HG02938 (cell line): ENCODE results near the gene ACTN3.
"Not testable (repeated sequence)": the region's sequence is repeated elsewhere in the genome, so short reads cannot be mapped to it uniquely, and the experiment has no call there.

ENCODE experiments used
- ATAC-seq: cut with Tn5 transposase; IDR thresholded peaks from one replicate; pipeline ENCODE4 v1.9.1; 2021; ENCODE audit warnings: mild to moderate bottlenecking, moderate library complexity; ENCODE audit not compliant: unreplicated experiment

ACTN3 gene

DNA sequence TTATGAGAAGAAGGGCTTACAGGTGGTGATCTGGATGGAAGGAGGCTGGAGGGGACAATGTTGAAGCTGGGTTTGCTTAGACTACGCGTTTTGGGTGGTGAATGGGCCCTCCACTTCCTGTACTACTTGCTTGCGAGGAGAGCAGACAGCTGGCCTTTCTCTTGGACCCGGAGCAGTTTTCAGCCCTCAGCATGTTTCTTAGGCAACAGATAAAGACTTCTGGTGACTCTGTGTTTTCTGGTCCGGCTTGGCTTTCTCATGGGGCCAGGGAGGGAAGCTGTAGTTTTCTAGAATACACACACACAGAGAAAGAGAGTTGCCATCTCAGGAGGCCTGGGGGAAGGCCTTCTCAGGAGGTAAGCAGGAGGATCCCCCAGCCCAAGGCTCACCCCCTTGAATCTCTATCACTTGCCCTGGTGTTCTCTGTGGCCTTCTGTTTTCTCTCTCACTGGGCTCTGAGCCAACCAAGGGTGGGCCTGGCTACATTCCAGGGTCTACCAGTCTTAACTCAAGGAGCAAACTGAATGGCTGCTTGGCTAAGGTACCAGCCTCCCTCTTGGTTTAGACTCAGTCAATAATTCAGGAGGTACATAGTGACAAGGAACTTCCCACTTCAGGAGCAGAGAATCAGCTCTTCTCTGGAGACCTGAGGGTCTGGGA lies 48.7 kb downstream of the ACTN3 start:
- no peak for ATAC-seq

DNA sequence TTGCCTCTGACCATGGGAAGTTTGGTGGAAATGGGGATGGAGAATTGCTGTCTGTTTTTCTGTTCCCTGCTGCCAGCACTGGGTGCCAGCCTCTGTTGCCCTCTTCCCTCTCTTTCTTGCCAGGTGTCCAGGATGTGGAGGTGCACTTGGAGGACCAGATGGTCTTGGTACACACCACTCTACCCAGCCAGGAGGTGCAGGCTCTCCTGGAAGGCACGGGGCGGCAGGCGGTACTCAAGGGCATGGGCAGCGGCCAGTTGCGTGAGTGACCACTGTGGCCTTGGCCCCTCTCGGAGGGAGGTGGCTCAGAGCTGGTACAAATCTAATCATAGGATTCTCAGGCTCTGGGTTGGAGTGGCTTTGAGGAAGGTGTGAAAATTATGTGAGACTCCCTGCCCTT lies 52.3 kb downstream of the ACTN3 start:
- ATAC-seq = no peak

DNA sequence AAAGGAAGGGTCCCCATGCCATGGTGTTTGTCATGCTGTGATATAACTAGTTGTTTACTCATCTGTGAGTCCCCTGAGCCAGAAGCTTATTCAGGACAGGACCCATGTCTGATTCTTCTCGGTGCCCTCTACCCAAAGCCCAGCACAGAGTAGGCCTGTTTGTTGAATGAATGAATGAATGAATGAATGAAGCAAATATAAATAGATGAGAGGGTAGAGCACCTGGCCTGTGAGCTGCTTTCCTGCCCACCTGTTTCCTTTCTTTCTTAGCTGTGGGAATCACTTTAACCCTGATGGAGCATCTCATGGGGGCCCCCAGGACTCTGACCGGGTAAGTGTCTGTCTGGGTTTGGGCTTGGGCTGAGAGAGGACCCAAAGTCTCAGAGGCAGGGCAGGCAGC lies 53.5 kb downstream of the ACTN3 start:
- no peak for ATAC-seq

DNA sequence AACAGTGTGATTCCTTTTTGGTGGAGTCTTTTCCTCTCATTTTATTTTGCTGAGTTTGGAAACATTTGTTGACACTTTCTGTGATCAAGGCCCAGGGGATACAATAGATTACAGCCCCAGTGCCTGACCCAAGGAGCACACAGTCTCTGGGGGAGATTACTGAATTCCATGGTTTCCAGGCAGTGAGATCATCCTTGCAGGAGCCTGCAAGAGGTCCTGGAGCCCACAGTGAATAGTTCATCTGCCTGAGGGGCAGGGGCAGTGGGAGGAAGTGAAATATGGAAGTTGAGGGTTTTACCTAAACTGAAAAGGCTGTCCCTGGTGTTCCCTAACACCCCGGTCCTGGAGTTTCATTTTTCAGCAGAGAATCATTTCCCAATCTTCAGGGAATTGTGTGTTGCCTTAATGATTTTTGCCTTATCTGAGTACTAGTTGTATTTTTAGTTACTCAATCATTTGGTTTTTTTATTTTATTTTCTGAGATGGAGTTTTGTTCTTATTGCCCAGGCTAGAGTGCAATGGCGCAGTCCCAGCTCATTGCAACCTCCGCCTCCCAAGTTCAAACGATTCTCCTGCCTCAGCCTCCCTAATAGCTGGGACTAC lies 54.0 kb downstream of the ACTN3 start:
- no peak for ATAC-seq

DNA sequence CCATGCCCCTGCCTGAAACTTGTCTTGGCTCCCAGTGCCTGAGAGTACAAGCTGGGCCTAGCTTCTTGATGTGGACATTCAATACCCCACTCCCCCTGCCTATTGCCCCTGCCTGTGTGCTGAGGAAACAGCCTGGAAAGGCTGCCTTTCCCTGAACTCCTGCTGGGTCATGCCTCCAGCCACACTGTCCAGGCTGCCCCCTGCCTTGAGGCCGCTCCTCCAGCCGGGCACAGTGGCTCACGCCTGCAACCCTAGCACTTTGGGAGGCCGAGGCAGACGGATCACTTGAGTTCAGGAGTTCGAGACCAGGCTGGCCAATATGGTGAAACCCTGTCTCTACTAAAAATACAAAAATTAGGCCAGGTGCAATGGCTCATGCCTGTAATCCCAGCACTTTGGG lies 56.4 kb downstream of the ACTN3 start:
- ATAC-seq = no peak

DNA sequence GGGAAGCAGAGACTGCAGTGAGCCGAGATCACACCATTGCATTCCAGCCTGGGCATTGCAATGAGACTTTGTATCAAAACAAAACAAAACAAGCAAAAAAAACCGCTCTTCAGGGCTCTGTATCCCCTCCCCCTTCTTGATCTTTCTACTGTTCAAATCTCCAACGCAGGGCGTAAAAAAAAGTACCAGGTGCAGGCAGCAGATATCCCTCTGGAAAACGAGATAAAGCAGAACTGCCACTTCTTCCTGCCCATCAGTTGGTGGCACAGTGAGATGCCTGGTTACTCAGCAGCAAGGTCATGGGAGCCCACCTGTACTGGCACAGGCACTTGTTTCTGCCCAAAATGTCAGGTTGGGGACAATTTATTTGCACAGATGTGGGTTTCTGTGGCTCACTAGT lies 57.5 kb downstream of the ACTN3 start:
- ATAC-seq = no peak

DNA sequence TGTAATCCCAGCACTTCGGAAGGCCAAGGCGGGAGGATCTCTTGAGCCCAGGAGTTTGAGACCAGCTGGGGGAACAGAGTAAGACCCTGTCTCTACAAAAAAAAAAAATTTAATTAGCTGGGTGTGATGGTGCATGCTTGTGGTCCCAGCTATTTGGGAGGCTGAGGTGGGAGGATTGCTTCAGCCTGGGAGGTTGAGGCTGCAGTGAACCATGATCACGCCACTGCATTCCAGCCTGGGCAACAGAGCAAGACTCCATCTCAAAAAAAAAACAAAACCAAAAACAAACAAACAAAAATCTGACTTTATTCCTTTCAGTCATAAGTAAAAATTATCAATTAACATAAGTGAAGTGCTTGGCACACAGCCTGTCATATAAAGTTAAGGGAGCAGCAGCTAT lies 59.9 kb downstream of the ACTN3 start:
- ATAC-seq = not testable (repeated sequence)

DNA sequence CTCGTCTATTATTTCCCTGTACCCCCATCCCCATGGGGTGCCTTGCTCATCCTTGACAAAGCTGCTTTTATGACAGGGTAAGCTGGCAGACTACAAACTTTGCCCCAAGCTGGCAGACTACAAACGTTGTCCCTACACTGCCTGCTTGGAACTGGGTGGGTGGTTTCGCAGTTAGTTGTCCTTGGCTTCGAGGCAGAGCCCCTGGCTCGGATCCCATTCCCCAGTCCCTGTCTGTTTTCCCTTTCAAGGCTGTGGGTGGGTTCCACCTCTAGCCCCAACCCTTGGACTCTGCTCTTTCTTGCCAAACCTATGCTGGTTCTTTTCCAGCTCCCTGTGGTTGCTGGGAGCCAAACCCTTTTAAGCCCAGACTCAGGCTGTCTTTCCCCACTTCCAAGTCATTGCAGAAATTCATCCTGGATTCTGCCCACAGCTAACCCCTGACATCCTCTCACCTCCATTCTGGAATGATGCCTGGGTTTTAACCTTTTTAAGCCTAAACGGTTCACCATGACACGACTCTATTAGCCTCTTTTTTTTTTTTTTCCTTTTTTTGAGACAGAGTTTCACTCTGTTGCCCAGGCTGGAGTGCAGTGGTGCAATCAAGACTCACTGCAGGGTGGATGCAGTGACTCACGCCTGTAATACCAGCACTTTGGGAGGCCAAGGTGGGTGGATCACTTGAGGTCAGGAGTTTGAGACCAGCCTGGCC lies 60.6 kb downstream of the ACTN3 start:
- no peak for ATAC-seq

DNA sequence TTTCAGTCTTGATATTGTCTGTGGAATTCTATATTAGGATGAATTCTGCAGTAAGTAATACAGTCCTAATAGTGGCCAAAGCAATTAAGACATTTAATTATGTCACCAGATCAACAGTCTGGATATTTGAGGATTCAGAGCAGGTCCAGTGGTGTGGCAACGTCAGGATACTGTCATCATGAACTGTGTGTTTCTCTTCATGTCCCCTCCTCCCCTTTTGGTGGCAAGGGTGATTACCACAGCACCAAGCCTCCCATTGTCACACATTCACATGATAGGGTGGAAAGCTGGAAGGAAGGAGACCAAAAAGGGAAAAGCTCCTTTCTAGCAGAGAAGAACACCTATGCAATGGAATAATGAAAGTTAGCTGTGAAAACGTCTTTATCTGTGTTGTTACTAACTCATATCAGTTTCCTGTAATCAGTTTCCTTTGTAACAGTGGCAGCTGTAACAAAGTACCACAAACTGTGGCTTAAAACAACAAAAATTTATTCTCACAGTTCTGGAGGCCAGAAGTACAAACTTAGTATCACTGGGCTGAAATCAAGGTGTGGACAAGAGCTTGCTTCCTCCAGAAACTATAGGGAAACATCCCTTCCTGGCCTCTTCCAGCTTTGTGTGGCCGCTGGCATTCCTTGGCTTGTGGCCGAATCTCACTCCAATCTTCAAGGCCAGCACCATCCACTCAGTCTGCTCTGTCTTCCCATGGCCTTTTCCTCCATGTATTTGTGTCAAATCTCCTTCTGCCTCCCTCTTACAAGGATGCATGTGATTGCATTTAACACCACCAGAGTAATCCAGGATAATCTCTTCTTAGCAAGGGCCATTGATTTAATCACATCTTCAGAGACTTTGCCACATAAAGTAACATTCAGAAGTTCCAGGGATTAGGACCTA lies 63.3 kb downstream of the ACTN3 start:
- ATAC-seq = no peak

DNA sequence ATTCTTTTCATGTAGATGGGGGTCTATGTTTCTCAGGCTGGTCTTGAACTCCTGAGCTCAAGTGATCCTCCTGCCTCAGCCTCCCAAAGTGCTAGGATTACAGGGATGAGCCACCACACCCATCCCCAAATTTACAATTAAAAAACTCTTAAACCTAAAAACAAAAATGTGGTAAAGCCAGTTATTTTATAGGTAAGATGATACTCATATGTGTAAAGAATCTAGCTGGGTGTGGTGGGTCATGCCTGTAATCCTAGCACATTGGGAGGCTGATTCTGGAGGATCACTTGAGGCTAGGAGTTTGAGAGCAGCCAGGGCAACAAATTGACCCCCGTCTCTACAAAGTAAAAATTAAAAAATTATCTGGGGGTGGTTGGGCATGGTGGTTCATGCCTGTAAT lies 65.8 kb downstream of the ACTN3 start:
- ATAC-seq = no peak
